ENCODE data around the gene CYP4A11.
"Not testable (repeated sequence)": the region's sequence is repeated elsewhere in the genome, so short reads cannot be mapped to it uniquely, and the experiment has no call there.

The CYP4A11 gene

DNA sequence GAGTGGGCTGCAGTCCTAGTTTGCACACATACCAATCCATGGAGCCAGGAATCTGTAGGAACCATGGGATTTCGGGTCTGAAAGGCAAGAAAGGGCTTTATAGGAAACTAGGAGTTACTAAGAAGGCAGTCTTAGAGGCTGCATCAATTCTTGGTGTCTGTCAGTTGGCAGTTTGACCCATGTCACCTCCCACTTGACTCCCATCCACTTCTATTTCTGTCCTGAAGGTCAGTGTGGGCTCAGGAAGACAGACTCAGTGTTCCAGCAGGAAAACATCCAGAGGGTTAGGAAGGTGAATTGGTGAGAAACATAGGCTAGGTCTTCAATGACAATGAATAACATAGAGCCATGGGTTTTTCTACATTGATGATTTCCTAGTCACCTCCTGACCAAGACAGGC is 4.0 kb downstream of the CYP4A11 start:
- ChIA-PET POLR2A (no interaction called here), CTCF (no interaction called here)
- no peak for DNase-seq (ENCODE audit: extremely low spot score)
- TF ChIP-seq CTCF (IDR thresholded peaks at IDR 0.05; ENCODE audit: control extremely low read depth, extremely low read depth, low read depth, missing control alignments) = no peak

DNA sequence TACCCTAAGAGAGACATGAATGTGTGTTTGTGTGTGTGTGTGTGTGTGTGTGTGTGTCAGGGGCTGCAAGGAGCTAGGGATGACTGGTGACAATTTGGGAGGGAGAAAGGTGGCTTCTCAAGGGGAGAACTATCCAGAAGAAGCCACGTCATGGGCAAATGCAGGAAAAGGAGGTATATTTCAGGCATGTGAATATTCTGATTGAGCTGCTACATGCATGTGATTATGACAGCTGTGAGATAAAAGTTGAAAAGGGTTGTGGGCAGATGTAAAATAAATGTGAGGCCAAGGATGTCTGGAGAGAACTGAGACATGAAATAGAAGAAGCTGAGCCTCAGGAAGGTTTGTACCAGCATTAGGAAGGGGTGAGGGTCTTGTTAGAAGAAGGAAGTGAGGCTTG is 4.5 kb downstream of the CYP4A11 start:
- POLR2A ChIA-PET = no interaction called here
- CTCF ChIA-PET = no interaction called here
- DNase-seq (ENCODE audit: extremely low spot score) = no peak
- TF ChIP-seq CTCF (IDR thresholded peaks at IDR 0.05; ENCODE audit: control extremely low read depth, extremely low read depth, low read depth, missing control alignments) = no peak

DNA sequence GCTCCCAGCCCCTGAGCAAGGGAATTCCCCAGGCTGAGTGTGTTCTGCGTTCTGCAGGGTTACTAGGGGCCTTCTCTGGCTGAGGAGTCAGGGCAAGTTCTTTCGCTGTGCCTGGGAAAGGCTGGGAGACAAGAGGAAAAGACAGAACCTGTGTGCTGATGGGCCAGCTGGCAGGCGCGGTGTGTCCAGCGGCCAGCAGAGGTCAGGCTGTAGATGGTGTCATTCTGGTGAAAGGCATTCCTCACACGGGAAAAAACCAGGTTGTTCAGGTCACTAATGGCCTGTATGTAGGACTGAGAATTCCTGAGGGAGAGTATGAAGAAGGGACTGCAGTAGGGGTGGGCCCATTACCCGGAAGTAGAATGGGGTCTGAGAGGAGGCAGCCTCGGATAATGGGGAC is 6.4 kb downstream of the CYP4A11 start:
- CTCF ChIA-PET; POLR2A ChIA-PET; DNase-seq (ENCODE audit: extremely low spot score): not testable (repeated sequence)

DNA sequence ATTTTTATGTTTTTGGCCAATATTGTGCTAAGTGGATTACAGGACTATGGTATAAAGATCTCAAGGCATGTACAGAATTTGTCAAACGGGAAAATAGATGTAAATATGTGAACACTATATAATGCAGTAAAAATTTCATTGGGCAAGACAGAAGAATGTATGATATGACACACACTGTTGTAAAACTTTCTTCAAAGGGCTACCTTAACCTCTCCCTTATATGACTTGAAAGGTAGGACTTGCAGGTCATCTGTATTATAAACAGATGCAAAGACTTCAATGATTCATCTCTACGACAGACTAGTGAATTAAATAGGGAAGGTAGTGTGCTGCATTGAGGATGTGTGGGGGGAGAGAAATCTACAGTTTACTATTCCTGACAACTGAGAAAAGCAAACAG is 9.3 kb downstream of the CYP4A11 start:
- CTCF ChIA-PET; POLR2A ChIA-PET; DNase-seq (ENCODE audit: extremely low spot score): not testable (repeated sequence)

DNA sequence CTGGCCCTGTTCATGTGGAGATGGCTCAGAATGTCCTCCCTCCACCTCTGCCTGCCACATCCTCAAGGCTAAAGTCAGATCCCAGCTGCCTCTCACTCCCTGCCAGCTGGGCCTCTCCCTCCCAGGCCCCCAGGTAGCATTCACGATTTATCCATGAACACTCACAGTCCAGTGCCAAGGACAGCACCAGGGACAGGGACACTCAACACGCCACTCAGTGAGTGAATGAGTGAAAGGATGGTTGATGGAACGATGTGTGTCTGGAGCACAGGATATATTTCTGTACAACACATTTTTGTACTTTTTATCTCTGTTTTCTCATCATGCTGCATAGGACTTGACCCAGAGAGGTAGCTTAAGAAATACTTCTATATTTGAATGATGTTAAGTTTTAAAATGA is 10.1 kb downstream of the CYP4A11 start:
- ChIA-PET CTCF (no interaction called here), POLR2A (no interaction called here)
- no peak for DNase-seq (ENCODE audit: extremely low spot score)
- no peak for TF ChIP-seq CTCF (IDR thresholded peaks at IDR 0.05; ENCODE audit: control extremely low read depth, extremely low read depth, low read depth, missing control alignments)

DNA sequence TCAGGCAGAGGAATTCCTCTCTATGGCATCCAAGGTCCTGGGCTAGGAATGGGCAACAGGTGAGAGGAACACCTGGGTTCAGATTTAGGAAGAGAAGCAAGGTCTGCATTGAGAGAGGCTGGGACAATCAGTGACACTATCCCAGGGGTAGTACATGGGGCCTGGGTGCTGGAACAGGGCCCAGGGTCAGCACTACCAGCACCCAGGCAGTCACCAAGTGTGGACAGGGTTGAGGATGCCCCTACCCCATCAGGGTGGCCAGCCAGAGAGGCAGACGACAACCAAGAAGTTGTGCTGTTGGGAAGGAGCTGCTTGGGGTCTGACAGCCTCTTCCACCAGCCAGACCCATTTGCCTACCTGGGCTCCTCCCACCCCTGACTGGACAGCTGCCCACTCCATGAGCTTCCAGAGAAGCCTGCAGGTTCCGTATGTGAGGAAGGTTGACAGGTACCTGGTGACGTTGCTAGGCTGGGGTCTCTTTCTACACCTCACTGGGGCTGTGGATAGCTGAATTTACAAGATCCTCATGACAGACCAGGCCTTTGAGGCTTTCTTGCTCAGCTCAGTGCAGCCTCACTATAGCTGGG is 13.9 kb downstream of the CYP4A11 start:
- POLR2A ChIA-PET = no interaction called here

GRCh38 chr1:46910790-46911189 is 30.5 kb downstream of the CYP4A11 start:
- CTCF ChIA-PET = no interaction called here
- no peak for DNase-seq (ENCODE audit: extremely low spot score)
- no peak for TF ChIP-seq CTCF (IDR thresholded peaks at IDR 0.05; ENCODE audit: control extremely low read depth, extremely low read depth, low read depth, missing control alignments)
- POLR2A ChIA-PET = no interaction called here

More for the DNA sequence above, 13.9 kb downstream of the CYP4A11 start:
- TF ChIP-seq CTCF (IDR thresholded peaks at IDR 0.05; ENCODE audit: control extremely low read depth, extremely low read depth, low read depth, missing control alignments) = no peak
- CTCF ChIA-PET = no interaction called here
- no peak for DNase-seq (ENCODE audit: extremely low spot score)

GRCh38 chr1:46903481-46903880 is 37.8 kb downstream of the CYP4A11 start:
- ChIA-PET POLR2A (no interaction called here), CTCF (no interaction called here)
- no peak for DNase-seq (ENCODE audit: extremely low spot score)
- TF ChIP-seq CTCF (IDR thresholded peaks at IDR 0.05; ENCODE audit: control extremely low read depth, extremely low read depth, low read depth, missing control alignments) = no peak
